ENCODE measurements around the gene CFAP299. TPM values are rescaled to one million over a fixed set of nuclear protein-coding genes. Genes with fewer than 3 reads are reported as not detected.

Gene CFAP299
- total and polyA plus RNA-seq, 2 of the 13 experiments (the other 11 are each of a cell fraction or from before 2014, with no cell fraction given) = not detected

GRCh38 chr4:80731436-80731835, 395.9 kb downstream of the CFAP299 start (continued):
- no peak for TF ChIP-seq NCOR1 (IDR thresholded peaks at IDR 0.05; ENCODE audit: borderline replicate concordance, low read length)
- no peak for TF ChIP-seq GATAD2A (CRISPR knock-in tag; IDR thresholded peaks at IDR 0.05)
- no peak for TF ChIP-seq TFDP1 (CRISPR knock-in tag; IDR thresholded peaks at IDR 0.05; ENCODE audit: borderline replicate concordance)
- no peak for TF ChIP-seq ZBTB46 (CRISPR knock-in tag; IDR thresholded peaks at IDR 0.05; ENCODE audit: borderline replicate concordance)
- no peak for TF ChIP-seq DNMT1 (CRISPR knock-in tag; IDR thresholded peaks at IDR 0.05)
- TF ChIP-seq ZSCAN5A (CRISPR knock-in tag; IDR thresholded peaks at IDR 0.05; ENCODE audit: borderline replicate concordance) = no peak

GRCh38 chr4:80732010-80732409, 396.5 kb downstream of the CFAP299 start:
- ChIA-PET POLR2A (no interaction called here), CTCF (ENCODE audit: low intra/inter-chr PET ratio, low total read pairs) (no interaction called here)
- WGBS (ENCODE audit: low lambda C conversion rate) = 0% methylated on average over 1 of the region's 1 CpG
- TF ChIP-seq ATF4 (CRISPR knock-in tag; IDR thresholded peaks at IDR 0.05) = no peak
- TF ChIP-seq IKZF4 (CRISPR knock-in tag; IDR thresholded peaks at IDR 0.05; ENCODE audit: borderline replicate concordance, low read depth, not compliant biosample characterization) = no peak
- TF ChIP-seq REXO4 (CRISPR knock-in tag; IDR thresholded peaks at IDR 0.05; ENCODE audit: borderline replicate concordance) = no peak
- TF ChIP-seq USF2 (IDR thresholded peaks at IDR 0.05; ENCODE audit: low read depth, low read length) = no peak
- TF ChIP-seq USF2 (CRISPR knock-in tag; IDR thresholded peaks at IDR 0.05; ENCODE audit: borderline replicate concordance) = no peak
- Histone ChIP-seq H3K4me3 (replicated peaks in 1 of 3; ENCODE audit: insufficient read depth in 1 of 3, low read depth in 2 of 3, low read length in 3 of 3) (no peak overlapping the region), H3K4me2 (ENCODE audit: low read depth, low read length) (no peak overlapping the region), H3K36me3 (replicated peaks in 1 of 2; ENCODE audit: control insufficient read depth in 1 of 2, insufficient read depth in 2 of 2, low read length in 2 of 2) (no peaks in the 10 kb centered on the region), H4K20me1 (ENCODE audit: insufficient read depth, low read length) (no peaks in the 10 kb centered on the region), H3K79me2 (ENCODE audit: insufficient read depth, low read length) (no peaks in the 10 kb centered on the region), H3K9me3 (ENCODE audit: low read length) (no peaks in the 10 kb centered on the region), H2AFZ (ENCODE audit: low read length) (no peak overlapping the region), H3K27me3 (ENCODE audit: control insufficient read depth in 1 of 2, insufficient read depth in 2 of 2, low read length in 2 of 2) (no peaks in the 10 kb centered on the region), H3K9ac (ENCODE audit: insufficient read depth, low read depth, low read length) (no peak overlapping the region), H3K4me1 (ENCODE audit: insufficient read depth, low read length) (no peaks in the 10 kb centered on the region), H3K27ac (ENCODE audit: extremely low read length, insufficient read depth, low read length) (no peak overlapping the region)
- in situ Hi-C loops (cut with HindIII; ENCODE audit: extremely low pct_ligation_motif_present, low pct_unique_long_range_greater_than_20kb) (no loop called here), intact Hi-C loops (cut with micrococcal nuclease; ENCODE audit: unreplicated experiment) (no loop called here)
- ATAC-seq (no peak), DNase-seq (ENCODE audit: low spot score) (no peak), FAIRE-seq (no peak)
- BruUV-seq (replicated peaks) = no TSS peak

Measured in HepG2 (cell line).